Stimulated activated naive CD8-positive, alpha-beta T cell treated with anti-CD3 and anti-CD28 coated beads, Interleukin-15, Interleukin-2, amounts not matched to agents 100 U/mL and 50 U/mL, for 24 hours (primary cell): ENCODE measurements around the gene MRGPRD.
"Not testable (repeated sequence)": the region's sequence is repeated elsewhere in the genome, so short reads cannot be mapped to it uniquely, and the experiment has no call there.

Experiments used
- ATAC-seq: fragments of 150-1000 bp; cut with Tn5 transposase; one replicate; pipeline ENCODE4 v1.10.0; 2021
- DNase-seq: peaks from one replicate; pipeline ENCODE4 v3.0.0; 2021

The MRGPRD gene

DNA sequence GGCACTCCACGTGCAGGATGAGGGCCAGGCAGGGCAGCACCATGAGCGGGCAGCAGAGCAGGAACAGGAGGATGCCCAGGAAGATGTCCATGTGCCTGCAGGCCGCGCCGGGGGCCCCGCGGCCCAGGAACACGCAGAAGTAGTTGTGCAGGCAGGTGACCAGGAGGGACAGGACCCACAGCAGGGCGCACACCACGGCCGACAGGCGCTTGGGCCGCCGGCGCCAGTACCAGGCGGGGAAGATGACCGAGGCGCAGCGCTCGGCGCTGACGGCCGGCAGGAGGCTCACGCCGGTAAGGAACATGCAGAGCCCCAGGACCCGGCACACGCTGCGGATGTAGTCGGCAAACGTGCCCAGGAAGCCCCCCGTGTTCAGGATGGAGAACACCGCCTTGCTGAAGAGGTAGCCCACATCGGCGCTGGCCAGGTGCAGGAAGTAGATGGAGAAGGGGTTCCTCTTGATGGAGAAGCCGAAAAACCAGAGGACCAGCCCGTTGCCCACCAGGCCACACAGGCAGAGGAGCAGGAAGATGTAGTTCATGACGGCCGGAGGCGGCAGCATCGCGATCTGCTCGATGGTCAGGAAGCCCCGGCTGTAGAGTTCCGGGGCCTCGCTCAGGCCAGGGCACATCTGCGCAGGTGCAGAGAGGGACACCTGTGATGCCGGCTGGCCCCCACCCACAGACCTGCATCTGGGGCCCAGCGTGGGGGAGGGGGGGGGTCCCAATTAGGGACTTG is 25.0 kb upstream of the MRGPRD start:
- DNase-seq: no peak
- no peak for ATAC-seq

DNA sequence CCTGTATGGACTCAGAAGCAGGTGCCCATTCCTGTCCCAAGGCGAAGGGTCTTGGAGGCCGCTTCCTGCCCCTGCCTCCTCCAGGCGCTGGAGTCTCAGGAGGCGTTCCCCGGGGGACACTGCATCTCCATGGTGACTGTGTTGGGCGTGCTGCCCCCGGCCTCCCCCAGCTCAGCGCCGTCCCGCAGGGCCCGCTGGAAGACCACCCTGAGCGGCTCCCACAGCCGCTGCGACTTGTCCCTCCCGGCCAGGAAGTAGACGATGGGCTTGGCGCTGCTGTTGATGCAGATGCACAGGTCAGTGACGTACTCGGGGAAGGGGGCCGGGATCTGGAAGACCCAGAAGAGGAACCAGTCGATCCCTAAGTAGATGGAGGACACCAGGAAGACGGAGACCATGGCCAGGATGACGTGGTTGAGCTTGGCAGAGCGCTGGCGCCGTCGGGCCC is 24.4 kb upstream of the MRGPRD start:
- DNase-seq (no peak), ATAC-seq (no peak)

DNA sequence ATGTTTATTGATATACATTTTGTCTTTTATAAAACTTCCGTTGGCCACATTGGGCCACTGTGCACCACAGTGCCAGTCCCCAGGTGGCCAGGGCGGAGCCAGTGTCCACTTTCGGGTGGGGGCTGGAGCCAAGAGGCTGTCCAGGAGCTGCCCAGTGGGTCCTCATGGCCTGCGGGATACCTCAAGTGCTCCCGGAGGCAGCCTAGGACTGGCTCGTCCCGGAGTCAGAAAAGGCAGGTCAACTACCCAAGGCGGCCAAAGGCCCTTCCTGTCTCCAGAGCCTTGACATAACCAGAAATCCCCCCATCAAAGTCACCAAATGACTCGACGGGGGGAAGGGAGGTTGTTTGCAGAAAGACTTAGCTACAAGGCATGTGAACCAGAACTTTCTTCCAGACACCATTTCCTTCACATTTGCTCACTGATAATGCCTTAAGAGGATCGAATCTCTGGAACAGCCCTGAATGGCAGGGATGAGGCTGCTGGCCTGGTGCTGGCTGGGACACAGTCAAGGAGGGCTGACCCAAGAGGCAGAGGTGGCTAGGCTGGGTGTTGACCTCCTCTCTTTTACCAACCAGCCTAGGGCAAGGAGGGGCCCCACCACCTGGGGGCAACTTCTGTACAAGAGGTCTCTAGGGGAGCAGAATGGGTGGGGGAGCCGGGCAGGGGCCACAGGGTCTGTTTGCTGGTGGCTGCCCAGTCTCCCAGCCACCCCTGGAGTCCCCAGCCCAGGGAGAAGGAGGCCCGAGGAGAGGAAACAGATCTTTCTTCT is 23.8 kb upstream of the MRGPRD start:
- DNase-seq (no peak), ATAC-seq (no peak)

DNA sequence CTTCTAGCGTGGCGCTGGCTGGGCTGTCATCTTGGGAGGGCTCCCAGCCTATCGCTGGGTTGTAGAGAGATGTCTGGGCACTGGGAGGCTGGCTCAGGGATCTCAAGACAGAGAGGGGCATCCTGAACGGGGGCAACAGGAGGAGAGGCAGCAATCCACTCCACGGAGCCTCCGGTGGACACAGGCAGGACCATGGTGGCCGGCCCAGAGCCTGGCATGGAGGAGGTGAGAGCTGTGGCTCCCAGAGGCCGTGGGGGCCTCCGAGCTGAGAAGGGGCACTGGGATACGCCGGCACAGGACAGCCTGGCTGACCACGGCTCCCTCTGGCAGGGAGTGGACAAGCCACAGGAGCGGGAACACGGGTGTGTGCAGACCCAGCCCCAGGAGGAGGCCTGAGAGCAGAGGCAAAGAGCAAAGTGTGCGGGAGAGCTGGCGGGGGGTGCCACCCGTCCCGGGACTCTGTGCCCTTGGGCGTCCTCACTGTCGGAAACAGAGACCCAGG is 23.1 kb upstream of the MRGPRD start:
- DNase-seq: no peak
- no peak for ATAC-seq

DNA sequence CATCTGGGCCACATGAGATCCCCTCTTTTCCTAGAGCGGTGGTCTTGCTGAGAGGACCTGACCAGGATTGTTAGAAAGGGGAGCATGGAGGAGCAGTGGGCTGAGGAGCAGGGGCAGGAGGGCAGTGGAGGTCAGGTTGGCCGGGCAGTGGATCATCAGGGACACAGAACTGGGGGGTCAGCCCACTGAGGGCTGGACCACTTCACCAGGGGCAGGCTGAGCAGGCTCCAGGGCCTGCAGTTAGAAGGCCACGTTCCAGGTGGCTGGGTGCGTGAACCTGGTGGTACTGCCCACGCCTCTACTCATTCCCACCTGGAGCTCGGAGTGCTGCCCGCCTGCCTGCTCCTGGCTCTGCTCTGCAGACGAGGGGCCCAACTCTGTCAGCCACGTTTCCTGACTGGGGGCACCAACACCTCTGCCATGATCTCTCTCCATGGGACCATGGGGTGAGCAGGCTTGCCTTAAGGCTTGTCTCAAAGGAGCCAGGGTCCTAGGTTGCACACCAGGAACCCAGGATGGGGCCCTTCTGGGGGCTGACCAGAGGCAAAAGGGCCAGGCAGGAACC is 22.6 kb upstream of the MRGPRD start:
- peak; percentile 12 for ATAC-seq

DNA sequence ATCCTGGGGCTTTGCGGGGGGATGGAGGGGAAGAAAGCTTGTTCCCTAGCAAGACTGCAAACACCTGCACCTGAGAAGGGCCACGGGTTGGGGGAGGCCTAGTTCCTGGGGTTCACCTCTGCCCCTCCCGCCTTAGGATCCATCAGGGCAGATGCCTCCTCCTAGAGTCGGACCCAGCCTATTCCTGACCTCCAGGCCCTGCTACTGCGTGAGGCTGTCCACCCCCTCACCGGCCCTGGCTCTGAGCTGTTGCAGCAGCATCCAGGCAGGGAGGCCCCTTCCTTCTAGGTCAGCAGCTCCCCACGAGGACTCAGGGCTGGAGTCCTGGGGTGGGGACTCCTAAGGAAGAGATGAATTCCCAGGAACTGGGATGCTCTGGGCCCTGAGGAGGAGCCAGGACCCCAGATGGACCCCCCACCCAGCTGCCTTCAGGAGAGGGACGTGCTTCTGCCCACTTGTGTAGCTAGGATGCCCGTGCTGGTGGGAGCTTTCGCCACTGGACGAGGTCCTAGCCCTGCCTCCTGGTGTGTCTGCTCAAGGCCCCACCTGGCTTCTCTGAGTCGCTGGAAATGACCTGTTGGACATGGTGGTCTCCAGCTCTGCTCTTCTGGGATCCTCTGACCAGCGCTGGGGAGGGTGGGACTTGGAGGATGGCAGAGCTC is 21.9 kb upstream of the MRGPRD start:
- ATAC-seq: no peak
- no peak for DNase-seq

More for the DNA sequence above, 22.6 kb upstream of the MRGPRD start:
- no peak for DNase-seq

DNA sequence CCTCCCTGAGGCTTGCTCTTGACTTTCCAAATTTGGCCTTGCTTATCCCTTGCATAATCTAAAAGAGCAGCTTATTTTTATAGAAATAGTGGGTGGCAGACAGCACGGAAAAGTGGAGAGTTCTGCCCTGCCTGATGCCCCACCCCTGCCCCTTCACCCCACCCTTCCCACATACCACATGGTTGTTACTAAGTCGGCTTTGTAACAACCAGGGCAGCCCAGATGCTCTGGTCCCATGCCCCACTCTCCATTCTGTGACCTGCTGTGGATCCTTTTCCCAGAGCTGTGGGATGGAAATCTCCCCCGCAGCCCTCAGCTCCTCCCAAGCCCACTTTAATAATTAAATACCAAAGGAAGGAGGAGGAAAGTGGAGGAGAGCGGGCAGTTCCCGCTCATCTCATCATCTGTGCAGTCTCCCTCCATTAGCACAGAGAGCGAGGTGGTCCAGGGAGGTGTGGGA is 21.4 kb upstream of the MRGPRD start:
- DNase-seq (no peak), ATAC-seq (no peak)

DNA sequence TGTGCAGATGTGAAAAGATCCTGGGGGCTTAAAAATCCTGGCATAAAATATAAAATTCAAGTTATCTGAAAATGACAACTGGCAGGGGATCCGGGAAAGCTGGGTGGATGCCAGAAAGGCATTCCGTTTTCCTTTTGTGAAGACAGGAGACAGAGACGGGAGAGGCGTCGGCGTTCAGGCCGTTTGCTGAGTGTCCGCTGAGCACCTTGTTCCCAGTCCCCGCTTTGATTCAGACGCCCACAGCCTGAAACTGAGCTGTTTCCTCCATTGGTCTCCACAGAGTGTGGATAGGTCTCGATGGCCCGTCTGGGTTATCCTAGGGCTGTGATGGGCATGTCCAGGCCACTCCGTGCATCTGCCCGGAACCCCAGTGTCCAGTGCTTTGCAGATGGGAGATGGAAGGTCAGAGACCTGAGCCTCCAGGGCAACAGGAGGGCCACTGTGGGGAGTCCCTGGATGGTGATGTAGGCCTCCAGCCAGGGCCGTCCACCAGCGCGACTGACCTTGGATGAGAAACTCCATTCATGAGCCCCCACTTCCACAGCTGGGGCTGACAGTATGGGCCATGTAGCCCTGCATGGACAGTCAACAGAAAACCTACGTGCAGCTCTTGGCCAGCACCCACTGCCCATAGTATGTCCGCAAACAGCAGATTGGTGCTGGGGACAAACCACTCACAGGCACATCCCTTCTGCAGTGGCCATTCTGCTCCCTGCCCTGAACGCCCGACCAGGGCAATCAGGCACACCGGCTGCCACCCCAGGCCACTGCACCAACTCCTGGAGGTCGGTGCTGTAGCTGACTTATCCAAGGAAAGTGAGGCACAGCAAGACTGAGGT is 20.7 kb upstream of the MRGPRD start:
- DNase-seq (no peak), ATAC-seq (no peak)

DNA sequence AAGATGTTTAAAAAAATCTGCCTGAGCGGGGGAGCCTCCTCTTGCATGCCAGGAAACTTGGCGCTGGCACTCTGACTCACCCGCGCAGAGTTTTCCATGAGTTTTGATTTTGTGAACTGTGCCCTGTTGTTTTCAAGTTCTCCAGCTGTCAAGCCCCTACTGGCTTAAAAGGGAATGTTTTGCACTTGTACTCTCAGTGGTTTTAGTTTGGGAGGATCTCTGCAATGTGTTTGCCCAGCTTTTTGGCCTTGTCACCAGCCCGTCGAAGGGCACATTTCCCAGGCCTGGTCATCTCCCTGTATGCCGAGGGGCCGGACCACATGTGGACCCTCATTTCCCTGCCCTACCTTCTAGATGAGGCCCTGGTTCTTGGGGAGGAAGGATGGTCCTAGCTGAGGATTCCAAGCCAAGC is 20.1 kb upstream of the MRGPRD start:
- DNase-seq (no peak), ATAC-seq (no peak)

DNA sequence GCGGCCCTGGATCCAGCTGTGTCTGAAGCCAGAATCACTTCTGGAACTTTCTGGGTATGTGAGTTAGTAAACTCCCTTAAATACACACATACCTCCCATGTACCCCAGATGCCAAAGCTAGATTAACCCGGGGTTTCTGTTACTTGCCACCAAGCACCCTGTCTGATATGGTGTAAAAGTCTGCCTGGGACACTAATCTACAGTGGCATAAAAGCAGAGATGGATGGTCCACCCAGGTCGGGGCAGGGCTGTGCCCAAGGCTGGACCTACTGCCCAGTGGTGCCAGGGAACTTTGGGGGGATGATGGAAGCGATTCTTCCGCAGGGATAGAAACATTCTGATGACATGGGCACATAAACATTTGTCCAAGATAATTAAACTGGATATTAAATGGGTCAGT is 19.6 kb upstream of the MRGPRD start:
- ATAC-seq (no peak), DNase-seq (no peak)

DNA sequence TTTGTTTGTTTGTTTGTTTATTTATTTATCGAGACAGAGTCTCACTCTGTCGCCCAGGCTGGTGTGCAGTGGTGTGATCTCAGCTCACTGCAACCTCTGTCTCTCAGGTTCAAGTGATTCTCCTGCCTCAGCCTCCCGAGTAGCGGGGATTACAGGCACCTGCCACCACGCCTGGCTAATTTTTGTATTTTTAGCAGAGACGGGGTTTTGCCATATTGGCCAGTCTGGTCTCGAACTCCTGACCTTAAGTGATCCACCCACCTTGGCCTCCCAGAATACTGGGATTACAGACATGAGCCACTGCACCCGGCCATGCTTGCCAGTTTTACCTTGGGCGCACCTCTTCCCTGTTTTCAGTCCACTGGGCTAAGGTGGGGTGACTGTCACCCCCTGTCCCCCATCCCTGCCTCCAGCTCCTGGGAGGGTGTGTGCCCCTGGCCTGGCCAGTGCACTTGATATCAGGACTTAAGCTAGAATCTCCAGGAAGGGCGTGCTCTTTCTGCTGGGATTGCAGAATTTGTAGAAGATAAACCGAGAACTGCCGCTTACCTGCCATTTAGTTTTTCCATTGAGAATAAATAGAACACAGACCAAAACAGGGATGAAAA is 19.1 kb upstream of the MRGPRD start:
- ATAC-seq, DNase-seq: not testable (repeated sequence)

DNA sequence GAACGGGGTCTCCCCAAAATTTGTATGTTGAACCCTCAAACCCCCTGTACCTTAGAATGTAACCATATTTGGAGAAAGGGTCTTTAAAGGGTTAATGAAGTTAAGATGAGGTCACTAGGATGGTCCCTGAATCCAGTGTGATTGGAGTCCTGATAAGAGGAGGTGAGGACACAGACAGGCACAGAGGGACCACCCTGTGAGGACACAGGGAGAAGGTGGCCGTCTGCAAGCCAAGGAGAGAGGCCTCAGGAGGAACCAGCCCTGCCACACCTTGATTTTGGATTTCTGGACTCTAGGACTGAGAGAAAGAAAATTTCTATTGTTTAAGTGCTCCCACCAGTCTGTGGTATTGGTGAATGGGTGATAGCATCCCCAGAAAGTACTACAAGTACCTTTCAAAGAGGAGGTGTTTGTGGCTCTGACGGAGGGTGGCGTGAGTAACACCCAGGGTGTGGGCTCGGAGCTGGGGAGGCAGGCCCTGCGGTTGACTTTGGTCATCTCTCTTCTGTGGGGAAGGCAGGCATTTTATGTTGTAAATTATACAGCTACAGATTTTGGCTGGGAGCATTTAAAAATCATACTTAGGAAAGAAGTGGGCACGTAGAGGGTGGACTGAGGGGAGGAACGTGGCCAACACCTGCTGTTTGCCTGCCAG is 18.4 kb upstream of the MRGPRD start:
- no peak for DNase-seq
- no peak for ATAC-seq

DNA sequence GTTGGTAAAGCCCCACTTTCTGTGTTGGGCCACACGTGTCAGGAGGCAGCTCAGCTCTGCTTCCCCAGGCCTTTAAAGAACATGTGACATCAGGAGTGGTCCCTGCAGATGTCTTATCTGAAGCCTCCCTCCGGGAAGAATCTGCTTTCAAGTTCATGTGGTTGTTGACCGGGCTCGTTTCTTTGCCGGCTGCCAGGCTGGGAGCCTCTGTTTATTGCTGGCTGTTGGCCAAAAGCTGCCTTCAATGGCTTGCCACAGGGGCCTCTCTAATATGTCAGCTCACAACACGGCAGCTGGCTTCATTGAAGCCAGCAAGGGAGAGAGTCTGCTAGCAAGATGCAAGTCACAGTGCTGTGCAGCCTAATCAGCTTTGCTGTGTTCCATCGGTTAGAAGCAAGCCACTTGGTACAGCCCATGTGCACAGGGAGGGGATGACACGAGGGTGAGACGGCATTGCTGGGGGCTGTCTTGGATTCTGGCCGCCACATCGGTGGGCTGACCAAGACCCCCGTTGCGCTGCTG is 17.7 kb upstream of the MRGPRD start:
- no peak for ATAC-seq
- DNase-seq: no peak

DNA sequence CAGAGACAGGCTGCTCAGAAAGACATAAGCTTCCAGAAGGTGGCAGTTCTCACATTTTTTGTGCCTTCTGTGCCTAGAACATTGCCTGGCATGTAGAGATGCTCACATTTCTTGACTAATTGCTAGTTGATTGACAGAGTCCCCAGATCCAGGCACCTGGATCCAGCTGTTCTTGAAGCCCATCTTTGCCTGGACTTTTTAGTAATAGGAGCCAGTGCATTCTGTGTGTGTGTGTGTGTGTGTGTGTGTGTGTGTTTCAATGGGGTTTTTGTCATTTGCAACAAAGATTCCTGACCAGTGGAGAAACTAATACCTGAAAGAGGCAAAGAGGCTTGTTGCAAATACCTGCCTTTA is 17.2 kb upstream of the MRGPRD start:
- ATAC-seq (no peak), DNase-seq (no peak)

DNA sequence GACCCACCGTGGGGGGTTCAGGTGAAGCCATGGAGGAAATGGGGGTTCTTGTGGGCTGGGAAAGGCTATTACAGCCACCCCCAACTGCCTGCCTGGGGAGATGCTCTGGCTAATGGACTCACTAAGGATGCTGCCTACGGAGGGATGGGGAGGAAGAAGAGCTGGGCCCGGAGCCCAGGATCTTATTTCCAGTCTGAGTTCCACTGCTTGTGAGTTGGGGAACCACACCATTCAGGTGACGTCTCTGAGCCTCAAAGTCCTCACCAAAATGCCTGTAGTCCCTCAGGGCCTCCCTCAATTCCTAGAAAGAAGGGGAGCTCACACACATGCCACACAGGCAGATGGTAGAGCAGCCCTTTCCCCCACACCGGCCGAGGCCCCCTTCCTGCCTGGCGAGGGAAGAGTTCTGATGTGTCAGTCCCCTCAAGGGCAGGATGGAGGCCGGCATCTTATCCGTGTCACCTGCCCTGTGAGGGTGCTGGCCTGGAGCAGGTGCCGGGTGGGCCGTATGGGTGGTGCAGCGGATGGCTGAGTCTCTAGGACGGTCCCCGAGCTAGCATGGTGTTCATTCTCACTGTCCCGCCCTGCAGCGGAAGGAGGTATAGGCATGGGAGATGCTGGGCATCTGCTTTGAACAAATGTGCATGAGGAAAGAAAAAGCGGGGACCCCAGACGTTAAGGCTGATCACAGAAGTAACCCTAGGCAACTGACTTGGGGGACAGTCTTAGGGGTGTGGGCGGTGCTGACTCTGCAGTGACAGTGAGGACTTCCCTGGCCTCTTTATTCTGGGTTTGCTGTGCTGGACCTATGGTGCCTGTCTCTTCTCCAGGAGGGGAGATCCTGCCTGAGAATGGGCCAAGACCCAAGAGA is 16.6 kb upstream of the MRGPRD start:
- no peak for ATAC-seq
- no peak for DNase-seq

DNA sequence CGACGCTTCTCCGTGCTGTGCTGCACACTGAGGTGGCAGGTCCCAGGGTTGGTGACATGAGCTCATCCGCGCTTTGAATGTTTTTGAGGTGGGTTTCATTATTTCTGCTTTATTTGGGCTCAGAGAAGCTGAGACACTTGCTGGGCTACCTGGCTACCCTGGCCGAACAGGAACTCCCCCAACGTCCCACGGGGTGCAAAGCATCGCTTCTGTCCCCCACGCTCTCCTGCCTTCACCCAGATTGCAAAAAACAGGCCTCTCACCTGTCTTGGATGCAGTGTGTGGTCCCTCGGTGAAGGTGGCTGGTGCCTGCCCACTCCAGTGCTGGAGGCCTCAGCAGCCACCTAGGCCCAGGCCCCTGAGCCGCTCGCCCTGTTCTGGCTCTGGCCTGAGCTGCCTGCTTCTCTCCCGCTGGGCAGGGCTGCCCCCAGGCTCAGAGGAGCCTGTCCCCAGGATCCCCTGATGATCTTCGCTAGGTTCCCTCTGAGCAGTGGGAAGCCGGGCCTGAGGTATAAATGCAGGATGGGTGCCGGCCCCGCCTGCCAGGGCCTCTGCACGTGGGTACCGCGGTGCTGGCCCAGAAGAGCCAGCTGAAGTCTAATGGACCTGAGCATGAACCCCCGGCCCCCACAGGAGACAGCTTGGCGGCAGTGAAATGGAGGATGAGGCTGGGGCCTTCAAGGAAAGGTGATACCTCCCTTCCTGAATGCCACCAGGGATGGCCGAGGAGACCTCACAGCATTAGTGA is 15.8 kb upstream of the MRGPRD start:
- ATAC-seq (no peak), DNase-seq (no peak)

DNA sequence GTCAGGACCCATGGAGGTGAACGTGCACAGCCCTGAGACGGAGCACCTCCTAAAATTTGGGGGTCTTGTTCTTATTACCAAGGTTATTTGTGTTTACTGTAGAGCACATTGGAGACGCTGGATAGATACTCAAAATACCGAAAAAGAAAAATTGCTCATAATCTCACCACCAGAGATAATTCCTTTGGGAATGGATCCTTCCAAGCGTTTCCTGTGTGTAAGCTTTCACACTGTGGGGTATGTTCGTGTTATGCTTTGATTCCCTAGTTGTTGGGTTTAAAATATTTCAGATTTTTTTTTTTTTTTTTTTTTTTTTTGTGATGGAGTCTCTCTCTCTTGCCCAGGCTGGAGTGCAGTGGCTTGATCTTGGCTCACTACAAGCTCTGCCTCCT is 14.1 kb upstream of the MRGPRD start:
- no peak for ATAC-seq
- DNase-seq: no peak

DNA sequence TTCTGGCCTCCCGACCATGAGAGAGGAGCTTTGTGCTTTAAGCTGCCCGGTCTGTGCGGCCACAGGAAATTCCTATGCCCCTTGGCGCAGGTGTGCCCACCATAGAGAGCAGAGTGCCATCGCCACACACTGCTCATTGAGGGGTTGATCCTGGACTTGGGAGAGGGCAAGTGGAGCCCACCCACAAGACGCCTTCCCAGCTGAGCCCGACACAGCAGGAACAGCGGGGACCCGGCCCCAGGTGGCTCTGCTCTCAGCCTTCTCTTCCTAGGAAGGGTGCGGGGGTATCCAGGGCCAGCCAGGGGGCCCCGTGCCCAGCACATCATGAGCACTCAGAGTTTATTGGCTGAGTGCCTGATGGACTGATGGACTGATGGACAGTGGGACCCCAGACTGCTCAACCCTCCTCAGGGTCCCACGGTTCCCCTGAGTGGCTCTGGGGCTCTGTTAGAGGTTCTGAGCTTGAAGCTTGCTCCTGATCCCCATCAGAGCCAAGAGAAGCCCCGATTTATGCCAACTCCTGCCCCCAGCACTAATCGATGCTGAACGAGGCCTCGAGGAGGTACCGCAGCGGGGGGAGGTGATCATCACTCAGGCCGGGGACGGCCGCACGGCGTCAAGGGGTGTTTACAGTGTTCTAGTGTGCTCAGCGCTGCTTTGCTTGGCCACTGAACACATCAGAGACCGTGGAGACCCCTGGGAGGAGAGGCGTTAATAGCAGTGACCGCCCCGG is 13.5 kb upstream of the MRGPRD start:
- no peak for DNase-seq
- ATAC-seq: no peak
